Measurements from ENCODE around the gene RNF8.
"Not testable (repeated sequence)": the region's sequence is repeated elsewhere in the genome, so short reads cannot be mapped to it uniquely, and the experiment has no call there.

- TF ChIP-seq EP300 (IDR thresholded peaks at IDR 0.05; ENCODE audit: low read depth); CTCF (IDR thresholded peaks at IDR 0.05): not testable (repeated sequence)
Measured at GRCh38 chr6:37338317-37338716, 15.5 kb upstream of the RNF8 start.

Data from transverse colon (tissue), 3 donors.